Head of caudate nucleus (tissue), 42 donors: Measurements from ENCODE around the gene TRPM1.

Experiments used
- DNase-seq, 42 donors: peaks; one replicate each; pipeline versions ENCODE4 v3.0.0 to v3.0.0-alpha.2; 2020 to 2021; ENCODE audit warnings: mixed read lengths in 7 of 42
- intact Hi-C: fragments of 100-400 bp; cut with DNase I; formaldehyde crosslinking; loops from one replicate; pipeline ENCODE4 v1.15.0; 2022

Gene TRPM1

GRCh38 chr15:30956216-30957124 lies 145.1 kb downstream of the TRPM1 start:
- DNase-seq: no peak
- intact Hi-C loops: no loop called here

- DNase-seq: no peak
- intact Hi-C loops: no loop called here
Measured at GRCh38 chr15:30954674-30955073, 146.9 kb downstream of the TRPM1 start.

GRCh38 chr15:30953731-30954378 lies 147.7 kb downstream of the TRPM1 start:
- no peak for DNase-seq
- intact Hi-C loops: no loop called here

- DNase-seq: no peak
- intact Hi-C loops: no loop called here
Measured at GRCh38 chr15:30953183-30953582, 148.3 kb downstream of the TRPM1 start.
